Smooth muscle cell (in vitro differentiated cells): ENCODE data around the gene PHLDB3. TPM values are rescaled to one million over a fixed set of nuclear protein-coding genes. Genes with fewer than 3 reads are reported as not detected.

Source experiments
- DNase-seq: peaks from one replicate; lab custom pipeline; 2025; ENCODE audit not compliant: unreplicated experiment; lab: John Stamatoyannopoulos, UW
- H2AFZ ChIP-seq: fragments of 200-600 bp; sonication (generic); 2 replicates; pipeline ENCODE4 v1.6.0; 2016; ENCODE audit warnings: antibody characterized with exemption, low read depth, mild to moderate bottlenecking
- H3F3A ChIP-seq: fragments of 200-600 bp; sonication (generic); 2 replicates; pipeline ENCODE4 v1.6.0; 2017; ENCODE audit warnings: antibody characterized with exemption, low read depth
- H3K27ac ChIP-seq: fragments of 200-600 bp; sonication (generic); 2 replicates; pipeline ENCODE4 v1.5.1; 2016; ENCODE audit warnings: low read depth, mild to moderate bottlenecking
- H3K27me3 ChIP-seq: fragments of 200-600 bp; sonication (generic); 2 replicates; pipeline ENCODE4 v1.6.1; 2016; ENCODE audit warnings: low read depth, mild to moderate bottlenecking
- H3K36me3 ChIP-seq: fragments of 200-600 bp; sonication (generic); 2 replicates; pipeline ENCODE4 v1.5.1; 2016; ENCODE audit warnings: low read depth
- H3K4me1 ChIP-seq: fragments of 200-600 bp; sonication (generic); 2 replicates; pipeline ENCODE4 v1.5.1; 2016; ENCODE audit warnings: low read depth
- H3K4me2 ChIP-seq: fragments of 200-600 bp; sonication (generic); 2 replicates; pipeline ENCODE4 v1.6.0; 2016; ENCODE audit warnings: mild to moderate bottlenecking
- H3K4me3 ChIP-seq: fragments of 200-600 bp; sonication (generic); 2 replicates; pipeline ENCODE4 v1.5.1; 2016; ENCODE audit warnings: mild to moderate bottlenecking
- H3K79me2 ChIP-seq: fragments of 200-600 bp; sonication (generic); 2 replicates; pipeline ENCODE4 v1.6.0; 2016; ENCODE audit warnings: low read depth, mild to moderate bottlenecking
- H3K9ac ChIP-seq: fragments of 200-600 bp; sonication (generic); 2 replicates; pipeline ENCODE4 v1.6.0; 2016; ENCODE audit warnings: low read depth
- H3K9me3 ChIP-seq: fragments of 200-600 bp; sonication (generic); replicated peaks from 2 replicates; pipeline ENCODE4 v1.5.1; 2016; ENCODE audit warnings: low read depth
- H4K20me1 ChIP-seq: fragments of 200-600 bp; sonication (generic); 2 replicates; pipeline ENCODE4 v1.6.0; 2016; ENCODE audit warnings: low read depth
- WGBS: methylation state at CpG from one replicate; pipeline ENCODE4 v1.1.7; 2016; ENCODE audit warnings: low lambda C conversion rate; 5-methylcytosine and 5-hydroxymethylcytosine counted together
- polyA plus RNA-seq: library from polyadenylated mRNA; unstranded; fragments of >200 nt; fragmentation: Nextera tagmentation; extraction: Ambion mirVana; gene quantifications from 2 replicates; pipeline ENCODE4 v1.2.1, GENCODE V29; 2016
- total RNA-seq: library from RNA; depleted of rRNA; stranded (reverse); fragments of >200 nt; gene quantifications from 2 replicates; pipeline ENCODE4 v1.2.3, GENCODE V29; 2014
- TF ChIP-seq, protein P1 (sequence below): fragments of 200-600 bp; sonication (generic); IDR thresholded peaks from 2 replicates; pipeline ENCODE4 v1.5.1; 2017; ENCODE audit warnings: borderline replicate concordance, mild to moderate bottlenecking, antibody characterized with exemption; ENCODE audit not compliant: insufficient read depth, poor library complexity, severe bottlenecking

Gene PHLDB3
- total and polyA plus RNA-seq, 2 experiments from 2014 or later, result 7.2 to 8.6 TPM

DNA sequence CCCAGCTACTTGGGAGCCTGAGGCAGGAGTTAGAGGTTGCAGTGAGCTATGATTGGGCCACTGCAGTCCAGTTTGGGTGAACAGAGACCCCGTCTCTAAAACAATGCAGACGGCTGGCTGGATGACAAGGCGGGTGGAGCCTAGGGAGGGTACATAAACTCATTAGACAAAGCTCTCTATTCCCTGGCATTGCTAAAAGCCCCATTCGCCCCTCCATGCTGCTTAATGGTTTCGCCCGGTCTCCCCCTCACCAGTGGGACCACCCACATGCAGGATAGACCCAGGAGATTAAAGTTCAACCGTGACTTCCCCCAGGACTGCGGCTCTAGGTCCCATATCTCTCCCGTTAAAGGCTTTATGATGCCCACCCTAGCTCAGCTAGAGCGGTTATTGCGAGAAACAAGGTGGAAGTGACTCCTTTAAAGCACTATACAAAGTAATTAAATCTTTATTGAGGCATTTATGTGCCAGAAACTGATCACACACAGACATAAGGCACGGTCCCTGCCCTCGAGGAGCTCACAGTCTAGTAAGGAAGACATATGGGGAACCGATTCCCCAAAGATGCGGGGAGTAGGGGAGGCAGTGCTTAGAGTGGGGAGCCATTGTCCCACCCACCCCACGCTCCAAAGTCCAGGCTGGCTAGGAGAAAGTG is 44.1 kb downstream of the PHLDB3 start:
- Histone ChIP-seq H3K36me3 (no peaks in the 10 kb centered on the region), H3K79me2 (no peaks in the 10 kb centered on the region), H3K27me3 (no peaks in the 10 kb centered on the region), H3K4me3 (no peak overlapping the region), H4K20me1 (no peaks in the 10 kb centered on the region), H3F3A (no peaks in the 10 kb centered on the region), H3K4me2 (no peak overlapping the region), H3K9me3 (no peaks in the 10 kb centered on the region), H3K4me1 (peaks cover 4% of the 10 kb centered on the region), H2AFZ (no peak overlapping the region), H3K9ac (no peak overlapping the region), H3K27ac (no peak overlapping the region)
- 82% methylated on average over 16 of the region's 16 CpGs for WGBS
- no peak for DNase-seq
- TF ChIP-seq, protein P1, sequence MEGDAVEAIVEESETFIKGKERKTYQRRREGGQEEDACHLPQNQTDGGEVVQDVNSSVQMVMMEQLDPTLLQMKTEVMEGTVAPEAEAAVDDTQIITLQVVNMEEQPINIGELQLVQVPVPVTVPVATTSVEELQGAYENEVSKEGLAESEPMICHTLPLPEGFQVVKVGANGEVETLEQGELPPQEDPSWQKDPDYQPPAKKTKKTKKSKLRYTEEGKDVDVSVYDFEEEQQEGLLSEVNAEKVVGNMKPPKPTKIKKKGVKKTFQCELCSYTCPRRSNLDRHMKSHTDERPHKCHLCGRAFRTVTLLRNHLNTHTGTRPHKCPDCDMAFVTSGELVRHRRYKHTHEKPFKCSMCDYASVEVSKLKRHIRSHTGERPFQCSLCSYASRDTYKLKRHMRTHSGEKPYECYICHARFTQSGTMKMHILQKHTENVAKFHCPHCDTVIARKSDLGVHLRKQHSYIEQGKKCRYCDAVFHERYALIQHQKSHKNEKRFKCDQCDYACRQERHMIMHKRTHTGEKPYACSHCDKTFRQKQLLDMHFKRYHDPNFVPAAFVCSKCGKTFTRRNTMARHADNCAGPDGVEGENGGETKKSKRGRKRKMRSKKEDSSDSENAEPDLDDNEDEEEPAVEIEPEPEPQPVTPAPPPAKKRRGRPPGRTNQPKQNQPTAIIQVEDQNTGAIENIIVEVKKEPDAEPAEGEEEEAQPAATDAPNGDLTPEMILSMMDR, result no peak

DNA sequence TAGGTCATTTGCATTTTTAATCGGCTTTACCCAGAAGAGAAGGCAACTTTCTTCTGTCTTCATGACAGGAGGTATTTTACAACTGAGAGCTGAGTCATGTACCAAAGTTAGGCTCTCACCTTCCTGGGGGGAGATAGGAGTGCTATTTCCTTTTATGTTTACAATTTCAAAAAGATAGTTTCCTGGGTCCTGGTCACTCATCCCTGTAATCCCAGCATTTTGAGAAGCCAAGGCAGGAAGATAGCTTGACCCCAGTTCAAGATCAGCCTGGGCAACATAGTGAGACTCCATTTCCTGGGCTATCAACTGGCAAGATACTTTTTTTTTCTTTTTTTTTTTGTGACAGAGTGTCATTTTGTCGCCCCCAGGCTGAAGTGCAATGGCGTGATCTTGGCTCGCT is 46.7 kb downstream of the PHLDB3 start:
- TF ChIP-seq, protein P1, result no peak
- Histone ChIP-seq H3K9ac (no peak overlapping the region), H3K9me3 (no peaks in the 10 kb centered on the region), H3K4me1 (peaks cover 2% of the 10 kb centered on the region), H2AFZ (no peak overlapping the region), H3K4me2 (no peak overlapping the region), H3F3A (no peaks in the 10 kb centered on the region), H3K36me3 (no peaks in the 10 kb centered on the region), H3K27ac (no peak overlapping the region), H3K4me3 (no peak overlapping the region), H3K79me2 (no peaks in the 10 kb centered on the region), H4K20me1 (no peaks in the 10 kb centered on the region), H3K27me3 (no peaks in the 10 kb centered on the region)
- DNase-seq, result no peak
- 63% methylated on average over 4 of the region's 4 CpGs for WGBS

DNA sequence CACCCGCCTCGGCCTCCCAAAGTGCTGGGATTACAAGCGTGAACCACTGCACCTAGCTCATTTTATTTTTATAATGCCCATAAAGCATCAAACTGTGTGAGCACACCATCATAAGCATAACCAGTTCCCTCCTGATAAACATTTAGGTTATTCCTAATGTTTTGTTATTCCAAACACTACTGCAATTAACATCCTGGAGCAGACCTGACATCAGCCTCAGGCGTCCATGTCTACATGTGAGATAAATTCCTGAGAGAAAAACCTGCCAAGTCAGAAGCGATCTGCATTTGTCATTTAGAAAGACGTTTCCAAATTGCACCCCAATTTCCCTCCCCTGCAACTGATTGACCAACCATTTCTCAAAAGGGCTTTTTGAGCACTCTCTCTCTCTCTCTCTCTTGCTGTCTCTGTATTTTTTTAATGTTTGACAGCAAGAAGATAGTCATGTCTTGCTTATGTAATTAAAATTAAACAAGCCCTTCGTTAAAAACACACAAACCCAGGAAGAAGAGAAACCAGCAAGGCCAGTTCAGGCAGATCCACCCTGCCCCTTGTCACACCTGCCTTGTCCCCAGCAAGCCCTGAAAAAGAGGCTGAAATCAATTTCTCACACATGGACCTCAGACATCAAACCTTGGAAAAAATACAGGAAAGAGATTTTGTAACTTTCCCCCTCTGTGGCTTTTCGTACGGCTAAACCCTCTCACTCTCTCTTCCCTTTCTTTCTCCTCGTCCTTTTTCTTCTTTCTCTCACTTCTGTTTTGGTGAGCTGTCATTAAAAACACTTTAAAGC is 49.0 kb downstream of the PHLDB3 start:
- no peaks in the 10 kb centered on the region for H3K9me3 ChIP-seq
- DNase-seq, result no peak
- no peak overlapping the region for H3K4me2 ChIP-seq

More for the DNA sequence above, 49.0 kb downstream of the PHLDB3 start:
- peak overlapping the region; percentile 24 for H3K27ac ChIP-seq
- H3K27me3 ChIP-seq, result no peaks in the 10 kb centered on the region
- H3F3A ChIP-seq, result no peaks in the 10 kb centered on the region
- TF ChIP-seq, protein P1, result no peak
- H3K4me1 ChIP-seq, result no peaks in the 10 kb centered on the region
- H3K4me3 ChIP-seq, result no peak overlapping the region
- no peak overlapping the region for H2AFZ ChIP-seq
- H3K79me2 ChIP-seq, result no peaks in the 10 kb centered on the region
- H3K9ac ChIP-seq, result no peak overlapping the region
- no peaks in the 10 kb centered on the region for H3K36me3 ChIP-seq
- H4K20me1 ChIP-seq, result no peaks in the 10 kb centered on the region
- 72% methylated on average over 10 of the region's 10 CpGs for WGBS
